ENCODE results near the gene SASH1. TPM values are rescaled to one million over a fixed set of nuclear protein-coding genes. Genes with fewer than 3 reads are reported as not detected.

Gene SASH1
- total RNA-seq, 1 experiment from 2014 or later = 42.0 TPM

DNA sequence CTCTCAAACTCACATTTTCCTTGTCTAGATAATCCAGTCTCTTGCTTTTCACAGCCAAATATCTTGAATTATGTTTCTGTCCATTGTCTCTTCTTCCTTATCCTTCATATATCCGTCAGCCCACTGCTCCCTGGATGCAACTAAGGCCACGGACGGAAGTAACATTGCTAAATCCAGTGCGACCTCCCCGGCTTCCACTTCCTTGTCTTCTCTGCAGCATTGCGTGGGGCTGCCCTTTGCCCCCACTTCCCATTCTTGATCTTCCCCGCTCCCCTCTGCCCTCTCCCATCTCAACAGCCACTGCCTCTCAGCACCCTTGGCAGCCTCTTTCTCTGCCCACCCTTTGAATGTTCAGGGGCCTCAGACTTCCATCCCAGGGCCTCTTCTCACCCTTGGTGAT, 213.8 kb downstream of the SASH1 start:
- TF ChIP-seq, protein P1, sequence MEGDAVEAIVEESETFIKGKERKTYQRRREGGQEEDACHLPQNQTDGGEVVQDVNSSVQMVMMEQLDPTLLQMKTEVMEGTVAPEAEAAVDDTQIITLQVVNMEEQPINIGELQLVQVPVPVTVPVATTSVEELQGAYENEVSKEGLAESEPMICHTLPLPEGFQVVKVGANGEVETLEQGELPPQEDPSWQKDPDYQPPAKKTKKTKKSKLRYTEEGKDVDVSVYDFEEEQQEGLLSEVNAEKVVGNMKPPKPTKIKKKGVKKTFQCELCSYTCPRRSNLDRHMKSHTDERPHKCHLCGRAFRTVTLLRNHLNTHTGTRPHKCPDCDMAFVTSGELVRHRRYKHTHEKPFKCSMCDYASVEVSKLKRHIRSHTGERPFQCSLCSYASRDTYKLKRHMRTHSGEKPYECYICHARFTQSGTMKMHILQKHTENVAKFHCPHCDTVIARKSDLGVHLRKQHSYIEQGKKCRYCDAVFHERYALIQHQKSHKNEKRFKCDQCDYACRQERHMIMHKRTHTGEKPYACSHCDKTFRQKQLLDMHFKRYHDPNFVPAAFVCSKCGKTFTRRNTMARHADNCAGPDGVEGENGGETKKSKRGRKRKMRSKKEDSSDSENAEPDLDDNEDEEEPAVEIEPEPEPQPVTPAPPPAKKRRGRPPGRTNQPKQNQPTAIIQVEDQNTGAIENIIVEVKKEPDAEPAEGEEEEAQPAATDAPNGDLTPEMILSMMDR (IDR thresholded peaks at IDR 0.05; ENCODE audit: insufficient read depth in 1 of 2, low read depth in 1 of 2, low read length in 1 of 2, severe bottlenecking in 1 of 2, unreplicated experiment in 1 of 2) = no peak
- no peaks in the 10 kb centered on the region for H3K4me1 Mint-ChIP-seq (ENCODE audit: low read depth, unreplicated experiment)
- H3K27ac Mint-ChIP-seq (ENCODE audit: unreplicated experiment) = no peak overlapping the region
- intact Hi-C loops (cut with micrococcal nuclease; ENCODE audit: unreplicated experiment) = no loop called here
- Histone ChIP-seq H3K4me3 (ENCODE audit: low read depth, low read length) (no peak overlapping the region), H3K9me3 (no peaks in the 10 kb centered on the region), H3K36me3 (ENCODE audit: control insufficient read depth, insufficient read depth, low read length) (no peaks in the 10 kb centered on the region), H3K27me3 (replicated peaks; ENCODE audit: control insufficient read depth, insufficient read depth, low read length) (no peaks in the 10 kb centered on the region), H3K4me1 (no peaks in the 10 kb centered on the region)
- H3K9me3 Mint-ChIP-seq (ENCODE audit: unreplicated experiment) = peaks cover 17% of the 10 kb centered on the region
- POLR2A ChIA-PET = interaction anchor here (0.5 kb wide), 1 partner anchor 346 kb away, joined by 3 read pairs; no protein-coding TSS in a partner anchor
- peaks cover 15% of the 10 kb centered on the region for H3K36me3 Mint-ChIP-seq (ENCODE audit: insufficient read depth, unreplicated experiment)
- BruUV-seq (replicated peaks) = no TSS peak
- CTCF ChIA-PET = no interaction called here
- H3K4me3 Mint-ChIP-seq (ENCODE audit: unreplicated experiment) = no peak overlapping the region
- DNase-seq = no peak
- H3K27me3 Mint-ChIP-seq (ENCODE audit: insufficient read depth, unreplicated experiment) = peaks cover 5% of the 10 kb centered on the region

DNA sequence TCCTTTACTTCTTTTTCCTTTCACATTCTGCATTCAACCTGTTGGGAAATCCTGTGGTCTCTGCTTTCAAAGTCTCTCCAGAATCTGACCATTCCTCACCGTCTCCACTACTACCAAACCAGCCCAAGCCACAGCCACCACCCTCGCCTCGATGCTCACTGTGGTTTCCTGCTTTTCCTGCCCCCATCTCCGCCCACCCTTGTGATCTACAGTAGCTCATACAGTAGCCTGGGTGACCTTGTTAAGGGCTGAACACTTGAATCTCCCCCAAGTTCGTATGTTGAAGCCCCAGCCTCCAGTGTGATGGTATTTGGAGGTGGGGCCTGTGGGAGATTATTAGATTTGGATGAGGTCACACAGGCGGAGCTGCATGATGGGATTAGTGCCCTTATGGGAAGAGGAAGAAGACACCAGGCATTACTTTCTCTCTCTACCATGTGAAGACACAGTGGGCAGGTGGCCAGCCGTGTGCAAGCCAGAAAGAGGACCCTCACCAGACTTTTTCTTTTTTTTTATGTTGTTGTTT, 215.2 kb downstream of the SASH1 start:
- Mint-ChIP-seq H3K4me1 (ENCODE audit: low read depth, unreplicated experiment) (no peaks in the 10 kb centered on the region), H3K36me3 (ENCODE audit: insufficient read depth, unreplicated experiment) (peaks cover 15% of the 10 kb centered on the region), H3K4me3 (ENCODE audit: unreplicated experiment) (no peak overlapping the region), H3K27me3 (ENCODE audit: insufficient read depth, unreplicated experiment) (peaks cover 8% of the 10 kb centered on the region), H3K27ac (ENCODE audit: unreplicated experiment) (no peak overlapping the region), H3K9me3 (ENCODE audit: unreplicated experiment) (peaks cover 17% of the 10 kb centered on the region)
- TF ChIP-seq, protein P1 (IDR thresholded peaks at IDR 0.05; ENCODE audit: insufficient read depth in 1 of 2, low read depth in 1 of 2, low read length in 1 of 2, severe bottlenecking in 1 of 2, unreplicated experiment in 1 of 2) = no peak
- H3K27me3 ChIP-seq (replicated peaks; ENCODE audit: control insufficient read depth, insufficient read depth, low read length) = no peaks in the 10 kb centered on the region
- H3K9me3 ChIP-seq = no peaks in the 10 kb centered on the region
- BruUV-seq (replicated peaks) = no TSS peak
- H3K4me1 ChIP-seq = no peaks in the 10 kb centered on the region
- no peak for DNase-seq
- intact Hi-C loops (cut with micrococcal nuclease; ENCODE audit: unreplicated experiment) = no loop called here
- CTCF ChIA-PET = interaction anchor here (0.7 kb wide), 1 partner anchor 475 kb away, joined by 3 read pairs; no protein-coding TSS in a partner anchor
- POLR2A ChIA-PET = no interaction called here
- no peak overlapping the region for H3K4me3 ChIP-seq (ENCODE audit: low read depth, low read length)
- H3K36me3 ChIP-seq (ENCODE audit: control insufficient read depth, insufficient read depth, low read length) = no peaks in the 10 kb centered on the region

DNA sequence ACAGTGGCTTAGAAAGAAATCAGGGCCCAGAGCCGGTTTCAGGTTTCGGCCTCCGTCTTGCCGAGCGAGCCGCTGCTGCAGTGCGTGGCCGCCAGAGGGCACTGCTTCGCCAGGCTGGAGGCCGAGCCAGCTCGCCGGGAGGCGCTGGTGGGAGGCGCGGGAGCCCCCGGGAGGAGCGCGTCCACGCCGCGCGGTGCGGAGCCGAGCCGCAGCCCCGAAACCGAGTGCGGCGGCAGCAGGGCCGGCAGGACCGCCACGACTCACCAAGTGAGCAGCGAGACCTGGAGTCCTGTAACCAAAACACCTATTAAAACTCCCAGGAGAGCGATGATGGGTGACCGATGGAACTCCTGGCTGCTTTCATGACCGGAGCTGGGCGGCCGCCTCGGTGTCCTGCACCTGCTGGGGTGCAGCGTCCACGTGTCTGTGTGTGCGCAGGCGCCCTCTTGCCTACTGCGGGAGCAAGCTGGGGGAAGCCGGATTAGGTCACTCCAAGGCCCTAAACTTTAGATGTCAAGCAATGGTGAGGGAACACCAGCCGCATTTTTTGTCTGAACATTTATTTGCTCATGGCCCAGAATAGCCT, 217.3 kb downstream of the SASH1 start:
- H3K4me1 ChIP-seq = no peaks in the 10 kb centered on the region
- Mint-ChIP-seq H3K9me3 (ENCODE audit: unreplicated experiment) (peaks cover 7% of the 10 kb centered on the region), H3K27ac (ENCODE audit: unreplicated experiment) (no peak overlapping the region), H3K4me1 (ENCODE audit: low read depth, unreplicated experiment) (no peaks in the 10 kb centered on the region), H3K4me3 (ENCODE audit: unreplicated experiment) (peak overlapping the region; percentile 55), H3K27me3 (ENCODE audit: insufficient read depth, unreplicated experiment) (peaks cover 11% of the 10 kb centered on the region), H3K36me3 (ENCODE audit: insufficient read depth, unreplicated experiment) (peaks cover 8% of the 10 kb centered on the region)
- H3K36me3 ChIP-seq (ENCODE audit: control insufficient read depth, insufficient read depth, low read length) = no peaks in the 10 kb centered on the region
- peaks cover 1% of the 10 kb centered on the region; the same call in 1 of the 2 replicates for H3K27me3 ChIP-seq (replicated peaks; ENCODE audit: control insufficient read depth, insufficient read depth, low read length)
- intact Hi-C loops (cut with micrococcal nuclease; ENCODE audit: unreplicated experiment) = loop anchor here (1.0 kb wide), 2 partner anchors 48 to 388 kb away; no protein-coding TSS in a partner anchor
- H3K9me3 ChIP-seq = no peaks in the 10 kb centered on the region
- BruUV-seq (replicated peaks) = no TSS peak
- DNase-seq = peak; percentile 57 to 80
- CTCF ChIA-PET = interaction anchor here (1.2 to 1.6 kb wide), 2 partner anchors 13 to 18 kb away, joined by 3 to 10 read pairs; no protein-coding TSS in a partner anchor
- H3K4me3 ChIP-seq (ENCODE audit: low read depth, low read length) = peak overlapping the region; percentile 49
- TF ChIP-seq, protein P1 (IDR thresholded peaks at IDR 0.05; ENCODE audit: insufficient read depth in 1 of 2, low read depth in 1 of 2, low read length in 1 of 2, severe bottlenecking in 1 of 2, unreplicated experiment in 1 of 2) = peak; percentile 83 to 94
- POLR2A ChIA-PET = no interaction called here
